ENCODE measurements around the gene TMEM200A. TPM values are rescaled to one million over a fixed set of nuclear protein-coding genes. Genes with fewer than 3 reads are reported as not detected.

Gene TMEM200A
- total RNA-seq, 6 donors from 2014 or later: under 0.01 to 5.5 (median 3.3) TPM

DNA sequence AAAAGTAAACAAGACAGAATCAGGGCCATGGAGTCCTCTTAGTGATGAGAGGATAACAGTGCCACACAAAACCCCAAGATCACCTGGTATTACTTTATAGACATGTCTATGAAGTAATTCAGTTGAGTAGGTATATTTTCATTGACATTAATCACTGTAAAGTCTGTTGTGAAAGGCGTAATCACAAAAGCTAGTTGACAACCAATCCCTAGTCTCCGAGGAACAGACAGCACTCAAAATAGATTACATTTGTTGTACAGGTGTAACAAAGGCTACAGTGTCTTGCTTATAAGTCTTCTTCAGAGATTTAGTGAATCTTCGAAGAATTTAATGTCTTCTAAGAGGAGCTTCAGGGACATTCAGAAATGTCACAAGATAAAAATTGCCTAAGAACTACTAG is 120.1 kb downstream of the TMEM200A start:
- no peak for DNase-seq
- Histone ChIP-seq H3K27me3 (no peaks in the 10 kb centered on the region), H3K27ac (no peak overlapping the region), H3K9me3 (no peaks in the 10 kb centered on the region), H3K36me3 (no peaks in the 10 kb centered on the region), H3K4me3 (no peak overlapping the region), H3K4me1 (no peaks in the 10 kb centered on the region)
- WGBS, 2 donors: 84 to 87% methylated on average over 3 of the region's 3 CpGs
- no peak for ATAC-seq (ENCODE audit: low FRiP score in 2 of 2)
- TF ChIP-seq POLR2AphosphoS5 (IDR thresholded peaks at IDR 0.05): no peak
- TF ChIP-seq POLR2A (IDR thresholded peaks at IDR 0.05): no peak
- no peak for TF ChIP-seq EP300 (IDR thresholded peaks at IDR 0.05)
- TF ChIP-seq, protein P1, sequence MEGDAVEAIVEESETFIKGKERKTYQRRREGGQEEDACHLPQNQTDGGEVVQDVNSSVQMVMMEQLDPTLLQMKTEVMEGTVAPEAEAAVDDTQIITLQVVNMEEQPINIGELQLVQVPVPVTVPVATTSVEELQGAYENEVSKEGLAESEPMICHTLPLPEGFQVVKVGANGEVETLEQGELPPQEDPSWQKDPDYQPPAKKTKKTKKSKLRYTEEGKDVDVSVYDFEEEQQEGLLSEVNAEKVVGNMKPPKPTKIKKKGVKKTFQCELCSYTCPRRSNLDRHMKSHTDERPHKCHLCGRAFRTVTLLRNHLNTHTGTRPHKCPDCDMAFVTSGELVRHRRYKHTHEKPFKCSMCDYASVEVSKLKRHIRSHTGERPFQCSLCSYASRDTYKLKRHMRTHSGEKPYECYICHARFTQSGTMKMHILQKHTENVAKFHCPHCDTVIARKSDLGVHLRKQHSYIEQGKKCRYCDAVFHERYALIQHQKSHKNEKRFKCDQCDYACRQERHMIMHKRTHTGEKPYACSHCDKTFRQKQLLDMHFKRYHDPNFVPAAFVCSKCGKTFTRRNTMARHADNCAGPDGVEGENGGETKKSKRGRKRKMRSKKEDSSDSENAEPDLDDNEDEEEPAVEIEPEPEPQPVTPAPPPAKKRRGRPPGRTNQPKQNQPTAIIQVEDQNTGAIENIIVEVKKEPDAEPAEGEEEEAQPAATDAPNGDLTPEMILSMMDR (IDR thresholded peaks at IDR 0.05): no peak

- no peak overlapping the region for H3K27ac ChIP-seq
- 76 to 87% methylated on average over 7 of the region's 7 CpGs for WGBS, 2 donors
- TF ChIP-seq, protein P1 (IDR thresholded peaks at IDR 0.05): no peak
- no peak for TF ChIP-seq POLR2AphosphoS5 (IDR thresholded peaks at IDR 0.05)
- TF ChIP-seq POLR2A (IDR thresholded peaks at IDR 0.05): no peak
- TF ChIP-seq EP300 (IDR thresholded peaks at IDR 0.05): no peak
- H3K9me3 ChIP-seq: no peaks in the 10 kb centered on the region
- no peaks in the 10 kb centered on the region for H3K27me3 ChIP-seq
- DNase-seq (no peak), ATAC-seq (ENCODE audit: low FRiP score in 2 of 2) (no peak)
- H3K4me1 ChIP-seq: no peaks in the 10 kb centered on the region
- no peaks in the 10 kb centered on the region for H3K36me3 ChIP-seq
- H3K4me3 ChIP-seq: no peak overlapping the region
Measured at GRCh38 chr6:130486417-130486816, 120.6 kb downstream of the TMEM200A start.

GRCh38 chr6:130489514-130489913 is 123.7 kb downstream of the TMEM200A start:
- no peaks in the 10 kb centered on the region for H3K9me3 ChIP-seq
- H3K4me3 ChIP-seq: no peak overlapping the region
- no peaks in the 10 kb centered on the region for H3K36me3 ChIP-seq
- DNase-seq: no peak
- WGBS, 2 donors: 75 to 84% methylated on average over 1 of the region's 1 CpG
- no peak for ATAC-seq (ENCODE audit: low FRiP score in 2 of 2)
- H3K27ac ChIP-seq: no peak overlapping the region
- no peaks in the 10 kb centered on the region for H3K4me1 ChIP-seq
- H3K27me3 ChIP-seq: no peaks in the 10 kb centered on the region
- TF ChIP-seq POLR2AphosphoS5 (IDR thresholded peaks at IDR 0.05) (no peak), EP300 (IDR thresholded peaks at IDR 0.05) (no peak), POLR2A (IDR thresholded peaks at IDR 0.05) (no peak)
- TF ChIP-seq, protein P1 (IDR thresholded peaks at IDR 0.05): no peak

Other genes starting within 250 kb of the TMEM200A start
- 10 to 100 TPM in 1 of 6 donors, 1 to 10 TPM in 5; 2.8 to 11.4 (median 5.2) TPM for gene SAMD3, start 143.1 kb upstream of the TMEM200A start, total RNA-seq

All from upper lobe of left lung (tissue), 6 donors.